ENCODE data around the gene MPI. TPM values are rescaled to one million over a fixed set of nuclear protein-coding genes. Genes with fewer than 3 reads are reported as not detected.

MPI gene
- total and polyA plus RNA-seq, 4 donors = 16.1 to 38.4 (median 31.9) TPM

DNA sequence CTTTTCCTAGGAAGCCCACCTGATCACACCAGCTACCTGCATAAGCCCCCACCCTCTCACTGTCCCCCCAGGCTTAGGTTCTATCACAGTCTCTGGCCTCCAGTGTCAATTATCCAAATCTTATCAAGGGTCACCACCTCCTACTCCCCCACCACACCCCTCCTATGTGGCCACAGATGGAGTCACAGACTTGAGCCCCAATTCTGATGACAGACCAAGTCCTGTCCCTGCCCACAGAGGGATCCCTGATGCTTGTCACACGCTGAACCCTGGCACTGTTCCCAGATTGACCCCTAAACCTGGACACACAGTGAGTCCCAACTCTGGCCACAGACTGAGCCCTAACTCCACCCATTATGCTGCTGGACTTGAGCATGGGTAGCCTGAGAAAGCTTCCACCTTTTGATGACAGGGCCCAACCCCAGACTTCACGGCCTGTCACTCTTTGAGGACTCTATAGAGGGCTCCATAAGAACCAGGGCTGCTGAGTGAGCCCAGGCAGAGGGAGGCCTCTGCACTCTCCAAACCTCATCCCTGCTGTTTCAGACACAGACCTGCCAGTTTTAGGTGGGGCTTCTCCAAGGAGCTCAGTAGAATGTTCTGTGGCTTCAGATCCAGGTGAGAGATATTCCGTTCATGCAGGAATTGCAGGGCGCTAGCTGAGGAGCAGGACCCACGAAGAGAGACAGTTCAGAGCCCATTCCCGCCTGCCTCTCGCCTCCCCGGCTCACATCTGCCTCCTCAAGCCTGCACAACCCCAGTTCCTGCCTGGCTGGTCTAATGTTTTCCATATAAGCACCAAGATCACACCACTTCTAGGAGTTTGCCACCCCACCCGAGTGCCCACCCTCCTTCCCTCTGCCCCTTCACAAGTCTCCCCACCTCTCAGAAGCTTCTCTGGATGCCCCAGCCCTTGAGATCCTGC is 48.7 kb upstream of the MPI start:
- Histone ChIP-seq H3K27ac (ENCODE audit: low read depth in 1 of 2, low read length in 2 of 2) (no peak overlapping the region), H3K36me3 (ENCODE audit: control insufficient read depth in 4 of 4, insufficient read depth in 3 of 4, low read depth in 1 of 4, low read length in 3 of 4) (peaks cover 4 to 23% (median 11%) of the 10 kb centered on the region in 4 donors), H3K4me1 (ENCODE audit: control insufficient read depth in 4 of 4, insufficient read depth in 4 of 4, low read length in 3 of 4) (peaks cover 0 to 16% (median 8%) of the 10 kb centered on the region in 4 donors), H3K4me3 (ENCODE audit: low read depth in 1 of 3, low read length in 3 of 3) (no peak overlapping the region), H3K9me3 (ENCODE audit: control insufficient read depth in 4 of 4, low read length in 3 of 4) (no peaks in the 10 kb centered on the region), H3K27me3 (ENCODE audit: control insufficient read depth in 4 of 4, insufficient read depth in 4 of 4, low read length in 3 of 4) (no peaks in the 10 kb centered on the region), H3K9ac (ENCODE audit: low read depth in 1 of 2, low read length in 2 of 2) (no peak overlapping the region)
- TF ChIP-seq, protein P1, sequence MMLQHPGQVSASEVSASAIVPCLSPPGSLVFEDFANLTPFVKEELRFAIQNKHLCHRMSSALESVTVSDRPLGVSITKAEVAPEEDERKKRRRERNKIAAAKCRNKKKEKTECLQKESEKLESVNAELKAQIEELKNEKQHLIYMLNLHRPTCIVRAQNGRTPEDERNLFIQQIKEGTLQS (IDR thresholded peaks at IDR 0.05) = no peak
- TF ChIP-seq RXRA (IDR thresholded peaks at IDR 0.05) = no peak
- no peak for TF ChIP-seq TAF1 (conservative IDR thresholded peaks at IDR 0.05)
- TF ChIP-seq, protein P2, sequence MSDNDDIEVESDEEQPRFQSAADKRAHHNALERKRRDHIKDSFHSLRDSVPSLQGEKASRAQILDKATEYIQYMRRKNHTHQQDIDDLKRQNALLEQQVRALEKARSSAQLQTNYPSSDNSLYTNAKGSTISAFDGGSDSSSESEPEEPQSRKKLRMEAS (IDR thresholded peaks at IDR 0.05) = no peak
- no peak for TF ChIP-seq GABPA (IDR thresholded peaks at IDR 0.05 in 1 of 2, conservative IDR thresholded peaks at IDR 0.05 in 1 of 2)
- TF ChIP-seq YY1 (IDR thresholded peaks at IDR 0.05) = no peak
- TF ChIP-seq JUND (IDR thresholded peaks at IDR 0.05) = no peak
- TF ChIP-seq, protein P3, sequence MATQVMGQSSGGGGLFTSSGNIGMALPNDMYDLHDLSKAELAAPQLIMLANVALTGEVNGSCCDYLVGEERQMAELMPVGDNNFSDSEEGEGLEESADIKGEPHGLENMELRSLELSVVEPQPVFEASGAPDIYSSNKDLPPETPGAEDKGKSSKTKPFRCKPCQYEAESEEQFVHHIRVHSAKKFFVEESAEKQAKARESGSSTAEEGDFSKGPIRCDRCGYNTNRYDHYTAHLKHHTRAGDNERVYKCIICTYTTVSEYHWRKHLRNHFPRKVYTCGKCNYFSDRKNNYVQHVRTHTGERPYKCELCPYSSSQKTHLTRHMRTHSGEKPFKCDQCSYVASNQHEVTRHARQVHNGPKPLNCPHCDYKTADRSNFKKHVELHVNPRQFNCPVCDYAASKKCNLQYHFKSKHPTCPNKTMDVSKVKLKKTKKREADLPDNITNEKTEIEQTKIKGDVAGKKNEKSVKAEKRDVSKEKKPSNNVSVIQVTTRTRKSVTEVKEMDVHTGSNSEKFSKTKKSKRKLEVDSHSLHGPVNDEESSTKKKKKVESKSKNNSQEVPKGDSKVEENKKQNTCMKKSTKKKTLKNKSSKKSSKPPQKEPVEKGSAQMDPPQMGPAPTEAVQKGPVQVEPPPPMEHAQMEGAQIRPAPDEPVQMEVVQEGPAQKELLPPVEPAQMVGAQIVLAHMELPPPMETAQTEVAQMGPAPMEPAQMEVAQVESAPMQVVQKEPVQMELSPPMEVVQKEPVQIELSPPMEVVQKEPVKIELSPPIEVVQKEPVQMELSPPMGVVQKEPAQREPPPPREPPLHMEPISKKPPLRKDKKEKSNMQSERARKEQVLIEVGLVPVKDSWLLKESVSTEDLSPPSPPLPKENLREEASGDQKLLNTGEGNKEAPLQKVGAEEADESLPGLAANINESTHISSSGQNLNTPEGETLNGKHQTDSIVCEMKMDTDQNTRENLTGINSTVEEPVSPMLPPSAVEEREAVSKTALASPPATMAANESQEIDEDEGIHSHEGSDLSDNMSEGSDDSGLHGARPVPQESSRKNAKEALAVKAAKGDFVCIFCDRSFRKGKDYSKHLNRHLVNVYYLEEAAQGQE (IDR thresholded peaks at IDR 0.05) = no peak
- no peak for DNase-seq (ENCODE audit: low spot score)
- WGBS = 91% methylated on average over 9 of the region's 9 CpGs

DNA sequence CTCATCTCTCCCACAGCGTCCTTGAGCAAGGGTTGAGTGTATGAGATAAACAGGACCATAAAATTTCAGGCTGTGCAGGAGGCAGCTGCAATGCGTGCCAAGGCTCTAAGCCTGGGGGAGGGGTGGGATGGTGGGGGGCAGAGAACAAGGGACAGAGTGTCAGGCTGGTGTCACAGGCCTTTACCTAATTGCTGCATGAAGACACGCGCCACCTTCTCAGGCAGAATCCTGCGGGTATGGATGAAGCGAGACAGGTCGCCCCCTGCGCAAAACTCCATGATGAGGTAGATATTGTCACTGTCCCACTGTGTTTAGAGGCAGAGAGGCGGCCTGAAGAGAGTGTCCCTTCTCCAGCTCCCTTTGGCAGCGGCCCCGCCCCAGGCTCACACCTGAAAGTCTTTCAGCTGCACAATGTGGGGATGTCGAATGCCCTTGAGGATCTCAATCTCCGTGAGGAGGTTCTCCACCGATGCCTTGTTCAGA is 47.9 kb upstream of the MPI start:
- Histone ChIP-seq H3K4me3 (ENCODE audit: low read depth in 1 of 3, low read length in 3 of 3) (peak overlapping the region in 1 of 3 donors; percentile 74), H3K9ac (ENCODE audit: low read depth in 1 of 2, low read length in 2 of 2) (no peak overlapping the region), H3K27me3 (ENCODE audit: control insufficient read depth in 4 of 4, insufficient read depth in 4 of 4, low read length in 3 of 4) (no peaks in the 10 kb centered on the region), H3K27ac (ENCODE audit: low read depth in 1 of 2, low read length in 2 of 2) (no peak overlapping the region), H3K9me3 (ENCODE audit: control insufficient read depth in 4 of 4, low read length in 3 of 4) (no peaks in the 10 kb centered on the region), H3K4me1 (ENCODE audit: control insufficient read depth in 4 of 4, insufficient read depth in 4 of 4, low read length in 3 of 4) (peaks cover 0 to 16% (median 8%) of the 10 kb centered on the region in 4 donors), H3K36me3 (ENCODE audit: control insufficient read depth in 4 of 4, insufficient read depth in 3 of 4, low read depth in 1 of 4, low read length in 3 of 4) (peaks cover 5 to 20% (median 7%) of the 10 kb centered on the region in 4 donors)
- TF ChIP-seq, protein P4, sequence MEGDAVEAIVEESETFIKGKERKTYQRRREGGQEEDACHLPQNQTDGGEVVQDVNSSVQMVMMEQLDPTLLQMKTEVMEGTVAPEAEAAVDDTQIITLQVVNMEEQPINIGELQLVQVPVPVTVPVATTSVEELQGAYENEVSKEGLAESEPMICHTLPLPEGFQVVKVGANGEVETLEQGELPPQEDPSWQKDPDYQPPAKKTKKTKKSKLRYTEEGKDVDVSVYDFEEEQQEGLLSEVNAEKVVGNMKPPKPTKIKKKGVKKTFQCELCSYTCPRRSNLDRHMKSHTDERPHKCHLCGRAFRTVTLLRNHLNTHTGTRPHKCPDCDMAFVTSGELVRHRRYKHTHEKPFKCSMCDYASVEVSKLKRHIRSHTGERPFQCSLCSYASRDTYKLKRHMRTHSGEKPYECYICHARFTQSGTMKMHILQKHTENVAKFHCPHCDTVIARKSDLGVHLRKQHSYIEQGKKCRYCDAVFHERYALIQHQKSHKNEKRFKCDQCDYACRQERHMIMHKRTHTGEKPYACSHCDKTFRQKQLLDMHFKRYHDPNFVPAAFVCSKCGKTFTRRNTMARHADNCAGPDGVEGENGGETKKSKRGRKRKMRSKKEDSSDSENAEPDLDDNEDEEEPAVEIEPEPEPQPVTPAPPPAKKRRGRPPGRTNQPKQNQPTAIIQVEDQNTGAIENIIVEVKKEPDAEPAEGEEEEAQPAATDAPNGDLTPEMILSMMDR (IDR thresholded peaks at IDR 0.05; ENCODE audit: low read depth, low read length, missing input control) = no peak
- TF ChIP-seq, protein P3 (IDR thresholded peaks at IDR 0.05) = no peak
- no peak for TF ChIP-seq RXRA (IDR thresholded peaks at IDR 0.05)
- TF ChIP-seq SP1 (IDR thresholded peaks at IDR 0.05) = no peak
- no peak for TF ChIP-seq RAD21 (IDR thresholded peaks at IDR 0.05)
- no peak for TF ChIP-seq HNF4A (conservative IDR thresholded peaks at IDR 0.05)
- TF ChIP-seq, protein P2 (IDR thresholded peaks at IDR 0.05) = no peak
- TF ChIP-seq, protein P5, sequence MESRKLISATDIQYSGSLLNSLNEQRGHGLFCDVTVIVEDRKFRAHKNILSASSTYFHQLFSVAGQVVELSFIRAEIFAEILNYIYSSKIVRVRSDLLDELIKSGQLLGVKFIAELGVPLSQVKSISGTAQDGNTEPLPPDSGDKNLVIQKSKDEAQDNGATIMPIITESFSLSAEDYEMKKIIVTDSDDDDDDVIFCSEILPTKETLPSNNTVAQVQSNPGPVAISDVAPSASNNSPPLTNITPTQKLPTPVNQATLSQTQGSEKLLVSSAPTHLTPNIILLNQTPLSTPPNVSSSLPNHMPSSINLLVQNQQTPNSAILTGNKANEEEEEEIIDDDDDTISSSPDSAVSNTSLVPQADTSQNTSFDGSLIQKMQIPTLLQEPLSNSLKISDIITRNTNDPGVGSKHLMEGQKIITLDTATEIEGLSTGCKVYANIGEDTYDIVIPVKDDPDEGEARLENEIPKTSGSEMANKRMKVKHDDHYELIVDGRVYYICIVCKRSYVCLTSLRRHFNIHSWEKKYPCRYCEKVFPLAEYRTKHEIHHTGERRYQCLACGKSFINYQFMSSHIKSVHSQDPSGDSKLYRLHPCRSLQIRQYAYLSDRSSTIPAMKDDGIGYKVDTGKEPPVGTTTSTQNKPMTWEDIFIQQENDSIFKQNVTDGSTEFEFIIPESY (IDR thresholded peaks at IDR 0.05) = no peak
- no peak for TF ChIP-seq YY1 (IDR thresholded peaks at IDR 0.05)
- TF ChIP-seq GABPA (IDR thresholded peaks at IDR 0.05 in 1 of 2, conservative IDR thresholded peaks at IDR 0.05 in 1 of 2) = no peak
- no peak for TF ChIP-seq NR2F2 (IDR thresholded peaks at IDR 0.05)
- TF ChIP-seq FOXA1 (IDR thresholded peaks at IDR 0.05) = no peak
- TF ChIP-seq FOXA2 (IDR thresholded peaks at IDR 0.05) = no peak
- TF ChIP-seq, protein P1 (IDR thresholded peaks at IDR 0.05) = no peak
- no peak for TF ChIP-seq JUND (IDR thresholded peaks at IDR 0.05)
- 91% methylated on average over 14 of the region's 14 CpGs for WGBS
- no peak for DNase-seq (ENCODE audit: low spot score)

Measured in liver (tissue), 9 donors.